ENCODE measurements around the gene SMIM35.
"Not testable (repeated sequence)": the region's sequence is repeated elsewhere in the genome, so short reads cannot be mapped to it uniquely, and the experiment has no call there.

SMIM35 gene

DNA sequence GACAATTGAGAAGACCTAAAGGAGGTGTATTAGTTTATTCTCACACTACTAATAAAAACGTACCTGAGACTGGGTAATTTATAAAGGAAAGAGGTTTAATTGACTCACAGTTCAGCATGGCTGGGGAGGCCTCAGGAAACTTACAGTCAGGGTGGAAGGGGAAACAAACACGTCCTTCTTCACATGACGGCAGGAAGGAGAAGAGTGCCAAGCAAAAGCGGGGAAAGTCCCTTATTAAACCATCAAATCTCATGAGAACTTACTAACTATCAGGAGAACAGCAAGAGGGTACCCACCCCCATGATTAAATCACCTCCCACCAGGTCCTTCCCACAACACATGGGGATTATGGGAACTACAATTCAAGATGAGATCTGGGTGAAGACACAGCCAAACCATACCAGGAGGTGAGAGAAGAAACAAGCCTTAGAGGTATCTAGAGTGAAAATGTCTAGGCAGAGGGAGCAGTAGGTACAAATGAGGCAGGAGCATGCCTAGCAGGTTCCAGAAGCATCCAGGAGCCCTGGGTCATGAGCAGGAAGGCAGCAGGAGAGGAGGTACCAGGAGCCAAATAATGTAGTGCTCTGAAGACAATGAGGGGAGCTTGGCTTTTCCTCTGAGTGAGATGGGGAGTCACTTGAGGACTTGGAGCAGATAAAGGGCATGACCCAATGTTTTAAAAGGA is 69.0 kb downstream of the SMIM35 start:
- DNase-seq: no peak

- no peak for DNase-seq
Measured at GRCh38 chr11:118017111-118017510, 69.7 kb downstream of the SMIM35 start.

DNA sequence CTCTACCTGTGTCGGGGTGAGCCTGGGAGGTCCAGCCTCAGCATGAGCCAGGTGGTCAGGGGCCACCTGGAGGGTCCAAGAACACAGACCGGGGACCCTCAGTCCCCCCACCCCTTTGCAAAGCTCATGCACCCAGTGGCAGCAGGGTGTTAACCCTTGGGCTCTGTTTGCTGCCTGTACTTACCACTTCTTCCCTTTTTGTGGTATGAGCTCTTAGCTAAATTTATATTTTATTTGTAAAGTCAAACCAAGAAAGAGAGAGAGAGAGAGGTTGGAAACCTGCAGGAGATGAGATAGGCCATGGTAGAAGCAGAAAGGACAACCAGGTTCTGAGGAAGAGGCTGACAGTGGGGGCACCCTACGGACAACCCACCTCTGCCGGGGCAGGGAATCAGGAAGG is 70.7 kb downstream of the SMIM35 start:
- no peak for DNase-seq

DNA sequence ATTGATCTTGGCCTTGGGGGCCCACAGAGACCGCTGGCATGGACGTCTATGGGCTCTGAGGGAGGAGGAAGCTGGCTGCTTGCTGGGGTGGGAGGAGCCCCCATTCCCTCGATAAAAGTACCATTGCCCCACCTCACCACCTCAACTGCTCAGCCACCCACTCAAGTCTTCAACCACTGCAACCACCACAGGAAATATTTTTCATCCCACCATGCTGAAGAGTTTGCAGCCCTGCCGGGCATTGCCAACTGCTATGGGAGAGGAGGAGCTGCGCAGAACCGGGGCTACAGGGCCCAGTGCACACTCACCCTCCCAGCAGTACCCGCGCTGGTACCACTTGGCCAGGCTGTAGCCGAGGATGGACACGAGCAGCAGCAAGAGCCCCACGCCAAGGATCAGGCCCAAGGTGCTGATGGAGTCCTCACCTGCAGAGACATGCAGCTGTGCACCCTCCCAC is 71.3 kb downstream of the SMIM35 start:
- DNase-seq: no peak

GRCh38 chr11:118014022-118014421 is 72.7 kb downstream of the SMIM35 start:
- no peak for DNase-seq

DNA sequence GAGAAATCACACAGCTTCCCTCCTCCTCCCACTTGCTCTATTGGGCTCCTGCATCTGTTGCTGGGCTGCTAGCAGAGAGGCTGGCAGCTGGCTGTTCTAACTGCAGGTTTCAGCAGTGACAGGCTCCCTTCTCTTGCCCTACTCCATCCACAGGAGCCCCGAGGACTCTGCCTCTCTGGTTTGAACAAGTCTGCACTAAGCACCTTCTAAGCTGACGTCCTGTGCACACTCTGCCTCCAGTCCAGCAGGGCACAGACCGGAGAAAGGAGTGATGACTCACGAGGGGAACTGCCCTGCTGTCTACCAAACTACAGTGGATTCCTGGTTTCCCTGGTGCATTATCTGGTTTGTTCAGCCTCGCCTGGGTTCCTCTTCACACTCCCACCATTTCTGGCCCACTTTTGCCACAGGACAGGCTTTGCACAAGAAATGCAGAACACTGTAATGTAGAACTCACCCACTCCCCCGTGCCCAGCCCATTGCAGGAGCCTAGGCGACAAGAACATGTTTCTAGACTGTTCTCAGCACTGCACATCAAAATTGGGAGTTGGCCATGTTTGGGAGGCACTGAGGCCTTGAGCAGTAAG is 74.6 kb downstream of the SMIM35 start:
- DNase-seq: no peak

GRCh38 chr11:118010738-118011461 is 75.9 kb downstream of the SMIM35 start:
- no peak for DNase-seq

- DNase-seq: peak; percentile 22
Measured at GRCh38 chr11:118009864-118010737, 76.7 kb downstream of the SMIM35 start.

- DNase-seq: no peak
Measured at GRCh38 chr11:118008271-118008911, 78.4 kb downstream of the SMIM35 start.

DNA sequence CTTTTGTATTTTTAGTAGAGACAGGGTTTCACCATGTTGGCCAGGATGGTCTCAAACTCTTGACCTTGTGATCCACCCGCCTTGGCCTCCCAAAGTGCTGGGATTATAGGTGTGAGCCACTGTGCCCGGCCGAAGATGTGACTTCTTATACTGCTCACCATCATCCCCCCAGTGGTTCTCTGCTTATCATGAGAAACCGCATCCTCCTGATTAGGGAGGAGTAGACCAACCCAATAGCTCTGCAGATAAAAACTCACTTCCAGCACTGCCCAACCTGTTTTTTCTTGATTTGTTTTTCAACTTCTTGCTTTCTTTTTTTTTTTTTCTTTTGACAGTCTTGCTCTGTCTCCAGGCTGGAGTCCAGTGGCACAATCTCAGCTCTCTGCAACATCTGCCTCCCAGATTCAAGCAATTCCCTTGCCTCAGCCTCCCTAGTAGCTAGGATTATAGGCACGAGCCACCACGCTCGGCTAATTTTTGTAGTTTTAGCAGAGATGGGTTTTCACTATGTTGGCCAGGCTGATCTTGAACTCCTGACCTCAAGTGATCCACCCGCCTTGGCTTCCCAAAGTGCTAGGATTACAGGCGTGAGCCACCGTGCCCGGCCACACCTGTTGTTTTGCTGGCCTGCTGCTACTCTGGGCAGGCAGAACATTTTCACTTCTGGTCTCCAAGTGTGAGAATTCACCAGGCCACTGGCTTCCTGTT is 79.0 kb downstream of the SMIM35 start:
- DNase-seq: not testable (repeated sequence)

DNA sequence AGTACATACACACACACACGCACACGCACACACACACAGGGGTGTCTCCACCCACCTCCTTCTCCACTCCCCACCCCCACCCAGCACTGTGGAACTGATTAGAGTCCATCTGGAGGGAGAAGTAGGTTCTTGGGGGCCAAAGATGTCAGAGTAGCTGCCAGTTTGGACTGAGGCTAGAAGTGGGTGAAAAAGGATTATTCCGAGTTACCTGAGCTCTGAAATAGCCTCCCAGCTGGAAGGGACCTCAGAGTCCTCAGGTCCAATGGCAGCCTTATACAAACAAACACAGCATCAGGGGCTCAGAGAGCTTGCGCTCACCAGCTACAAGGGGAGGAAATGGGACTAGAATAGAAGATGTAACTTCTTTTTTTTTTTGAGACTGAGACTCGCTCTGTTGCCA is 79.7 kb downstream of the SMIM35 start:
- DNase-seq: no peak

- no peak for DNase-seq
Measured at GRCh38 chr11:118006153-118006534, 80.6 kb downstream of the SMIM35 start.

GRCh38 chr11:118005224-118006152 is 81.3 kb downstream of the SMIM35 start:
- no peak for DNase-seq

DNA sequence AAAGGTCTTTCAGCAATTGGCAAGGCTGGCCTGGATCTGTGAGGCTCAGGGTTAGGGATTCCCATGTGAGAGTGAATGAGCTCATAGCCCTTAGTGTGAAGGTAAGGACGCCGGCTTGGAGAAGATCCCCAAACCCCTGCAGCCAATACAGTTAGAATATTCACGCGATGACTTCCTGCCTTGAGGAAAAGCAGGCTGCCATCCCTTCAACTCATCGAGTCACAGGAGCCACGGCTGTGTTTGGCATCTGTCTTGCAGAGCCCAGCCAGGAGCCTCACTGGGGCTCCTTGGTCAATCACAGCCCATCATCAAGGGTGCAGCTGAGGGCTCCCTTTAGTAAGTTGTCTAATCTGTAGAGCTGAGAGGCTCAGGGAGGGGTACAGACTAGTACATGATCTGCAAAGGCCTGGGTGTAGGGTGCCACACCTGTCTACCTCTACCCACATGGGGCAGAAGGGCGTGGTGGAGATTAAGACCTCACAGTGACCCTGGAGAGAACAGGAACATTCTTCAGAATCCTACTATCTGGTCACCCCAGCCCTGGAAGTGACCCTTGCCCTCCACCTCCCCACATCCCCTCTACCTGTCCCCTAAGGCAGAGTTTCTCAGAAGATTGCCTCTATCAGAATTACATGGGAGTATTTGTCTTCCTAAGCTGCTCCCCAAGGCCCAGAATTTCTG is 82.1 kb downstream of the SMIM35 start:
- DNase-seq: no peak

- DNase-seq: no peak
Measured at GRCh38 chr11:118003456-118003855, 83.3 kb downstream of the SMIM35 start.

GRCh38 chr11:118002541-118003423 is 84.0 kb downstream of the SMIM35 start:
- no peak for DNase-seq

- DNase-seq: no peak
Measured at GRCh38 chr11:118002010-118002540, 84.7 kb downstream of the SMIM35 start.

- DNase-seq: no peak
Measured at GRCh38 chr11:118001494-118001971, 85.2 kb downstream of the SMIM35 start.

DNA sequence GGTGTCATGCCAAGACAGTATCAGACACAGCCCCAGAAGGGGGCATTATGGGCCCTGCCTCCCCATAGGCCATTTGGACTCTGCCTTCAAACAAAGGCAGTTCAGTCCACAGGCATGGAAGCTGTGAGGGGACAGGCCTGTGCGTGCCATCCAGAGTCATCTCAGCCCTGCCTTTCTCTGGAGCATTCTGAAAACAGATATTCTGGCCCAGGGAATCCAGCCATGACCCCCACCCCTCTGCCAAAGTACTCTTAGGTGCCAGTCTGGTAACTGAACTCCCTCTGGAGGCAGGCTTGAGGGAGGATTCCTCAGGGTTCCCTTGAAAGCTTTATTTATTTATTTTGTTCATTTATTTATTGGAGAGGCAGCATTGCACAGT is 85.9 kb downstream of the SMIM35 start:
- DNase-seq: no peak

Data from NCI-H69 (cell line).